CD14-positive monocyte (primary cell): ENCODE data around the gene MCF2L2. TPM values are rescaled to one million over a fixed set of nuclear protein-coding genes. Genes with fewer than 3 reads are reported as not detected.

Source experiments
- DNase-seq, 3 donors: peaks; one replicate each; pipeline ENCODE4 v3.0.0-alpha.2; 2011 to 2022
- H2AFZ ChIP-seq: 2 replicates; pipeline ENCODE4 v1.6.0; 2012; ENCODE audit warnings: mild to moderate bottlenecking, low read depth, low read length, inconsistent platforms; ENCODE audit not compliant: insufficient read depth, poor library complexity, severe bottlenecking
- H3K27ac ChIP-seq, 2 donors: 1 replicate in 1 of 2; 2 replicates in 1 of 2; pipeline ENCODE4 v1.5.1; 2012 to 2013; ENCODE audit warnings: low read length in 2 of 2, control low read depth in 1 of 2, inconsistent platforms in 1 of 2, low read depth in 1 of 2, mild to moderate bottlenecking in 1 of 2
- H3K27me3 ChIP-seq, 2 donors: one replicate each; pipeline versions ENCODE4 v1.6.0 to v1.6.1; 2011 to 2013; ENCODE audit warnings: low read length in 2 of 2; ENCODE audit not compliant: control insufficient read depth in 2 of 2, insufficient read depth in 2 of 2
- H3K36me3 ChIP-seq, 2 donors: replicated peaks in 1 of 2; 1 replicate in 1 of 2; 2 replicates in 1 of 2; pipeline versions ENCODE4 v1.5.1 to v1.6.1; 2012 to 2013; ENCODE audit warnings: low read length in 2 of 2, control low read depth in 1 of 2, inconsistent platforms in 1 of 2, mild to moderate bottlenecking in 1 of 2; ENCODE audit not compliant: insufficient read depth in 2 of 2, control insufficient read depth in 1 of 2
- H3K4me1 ChIP-seq, 2 donors: 1 replicate in 1 of 2; 2 replicates in 1 of 2; pipeline versions ENCODE4 v1.5.1 to v1.6.1; 2012 to 2013; ENCODE audit warnings: low read length in 2 of 2, control low read depth in 1 of 2, inconsistent platforms in 1 of 2, mild to moderate bottlenecking in 1 of 2, moderate library complexity in 1 of 2; ENCODE audit not compliant: insufficient read depth in 2 of 2, control insufficient read depth in 1 of 2
- H3K4me2 ChIP-seq: replicated peaks from 2 replicates; pipeline ENCODE3; 2012; ENCODE audit warnings: low read length, moderate library complexity, mild to moderate bottlenecking; ENCODE audit not compliant: poor library complexity, severe bottlenecking; ENCODE audit errors: extremely low read depth
- H3K4me3 ChIP-seq, 3 experiments: fragments of 200-600 bp in 1 of 3; sonication (generic) in 1 of 3; replicated peaks in 1 of 3; 1 replicate in 2 of 3; 2 replicates in 1 of 3; pipeline ENCODE4 v1.5.1; 2011 to 2013; ENCODE audit warnings: low read length in 3 of 3, mild to moderate bottlenecking in 3 of 3, control low read depth in 2 of 3, low read depth in 2 of 3, inconsistent platforms in 1 of 3, moderate library complexity in 1 of 3
- H3K79me2 ChIP-seq: 2 replicates; pipeline ENCODE4 v1.6.0; 2012; ENCODE audit warnings: mild to moderate bottlenecking, control low read depth, inconsistent platforms, low read length, moderate library complexity; ENCODE audit not compliant: insufficient read depth
- H3K9ac ChIP-seq: 2 replicates; pipeline ENCODE4 v1.6.0; 2017; ENCODE audit warnings: low read length, mild to moderate bottlenecking; ENCODE audit not compliant: insufficient read depth, poor library complexity, severe bottlenecking
- H3K9me3 ChIP-seq, 2 donors: replicated peaks in 1 of 2; 1 replicate in 1 of 2; 2 replicates in 1 of 2; pipeline versions ENCODE4 v1.5.1 to v1.6.1; 2012 to 2013; ENCODE audit warnings: low read length in 2 of 2, control low read depth in 1 of 2; ENCODE audit not compliant: control insufficient read depth in 1 of 2, insufficient read depth in 1 of 2
- H4K20me1 ChIP-seq: 2 replicates; pipeline ENCODE4 v1.6.0; 2012; ENCODE audit warnings: mild to moderate bottlenecking, low read length, control low read depth, moderate library complexity; ENCODE audit not compliant: insufficient read depth
- H3K27ac Mint-ChIP-seq, 7 donors: one replicate each; pipeline ENCODE4 v1.8.0; 2020; ENCODE audit warnings: mild to moderate bottlenecking in 7 of 7, mixed read lengths in 7 of 7, moderate library complexity in 6 of 7, inconsistent platforms in 2 of 7
- H3K27me3 Mint-ChIP-seq, 3 donors: one replicate each; pipeline ENCODE4 v1.8.0; 2021 to 2022; ENCODE audit warnings: low read depth in 3 of 3, mild to moderate bottlenecking in 3 of 3, mixed read lengths in 3 of 3, moderate library complexity in 3 of 3, inconsistent platforms in 1 of 3
- H3K36me3 Mint-ChIP-seq, 2 donors: one replicate each; pipeline ENCODE4 v1.8.0; 2020; ENCODE audit warnings: mixed read lengths in 2 of 2, inconsistent platforms in 1 of 2, mild to moderate bottlenecking in 1 of 2
- H3K4me1 Mint-ChIP-seq: one replicate; pipeline ENCODE4 v1.8.0; 2020; ENCODE audit warnings: mild to moderate bottlenecking, mixed read lengths
- H3K4me3 Mint-ChIP-seq, 2 donors: one replicate each; pipeline ENCODE4 v1.8.0; 2020; ENCODE audit warnings: mild to moderate bottlenecking in 2 of 2, mixed read lengths in 2 of 2, moderate library complexity in 1 of 2
- H3K9me3 Mint-ChIP-seq, 7 donors: one replicate each; pipeline ENCODE4 v1.8.0; 2020 to 2022; ENCODE audit warnings: mixed read lengths in 7 of 7, mild to moderate bottlenecking in 6 of 7, moderate library complexity in 6 of 7, inconsistent platforms in 2 of 7
- WGBS: methylation state at CpG from one replicate; pipeline ENCODE4 v1.1.5; 2013; ENCODE audit warnings: missing lambda C conversion rate; ENCODE audit not compliant: insufficient coverage; 5-methylcytosine and 5-hydroxymethylcytosine counted together
- intact Hi-C, 2 donors: fragments of 100-400 bp; cut with micrococcal nuclease; formaldehyde crosslinking; loops; one replicate each; pipeline versions ENCODE4 v1.15.0 to v1.15.1; 2023
- polyA plus RNA-seq, 3 donors: library from polyadenylated mRNA; depleted of rRNA in 1 of 3; unstranded in 2 of 3; stranded (reverse) in 1 of 3; fragments of 300-500 nt in 2 of 3; fragments of >200 nt in 1 of 3; fragmentation: Illumina TruSeq in 2 of 3; gene quantifications; 1 replicate in 2 of 3; 2 replicates in 1 of 3; pipeline ENCODE4 v1.2.3, GENCODE V29; 2012 to 2021
- TF ChIP-seq, protein P1 (sequence below): fragments of 200-600 bp; IDR thresholded peaks from one replicate; pipeline ENCODE4 v1.8.0; 2022; ENCODE audit warnings: antibody characterized with exemption, mild to moderate bottlenecking

The MCF2L2 gene
- polyA plus RNA-seq, 3 donors, result 0.01 to 0.13 TPM; not detected in 1

DNA sequence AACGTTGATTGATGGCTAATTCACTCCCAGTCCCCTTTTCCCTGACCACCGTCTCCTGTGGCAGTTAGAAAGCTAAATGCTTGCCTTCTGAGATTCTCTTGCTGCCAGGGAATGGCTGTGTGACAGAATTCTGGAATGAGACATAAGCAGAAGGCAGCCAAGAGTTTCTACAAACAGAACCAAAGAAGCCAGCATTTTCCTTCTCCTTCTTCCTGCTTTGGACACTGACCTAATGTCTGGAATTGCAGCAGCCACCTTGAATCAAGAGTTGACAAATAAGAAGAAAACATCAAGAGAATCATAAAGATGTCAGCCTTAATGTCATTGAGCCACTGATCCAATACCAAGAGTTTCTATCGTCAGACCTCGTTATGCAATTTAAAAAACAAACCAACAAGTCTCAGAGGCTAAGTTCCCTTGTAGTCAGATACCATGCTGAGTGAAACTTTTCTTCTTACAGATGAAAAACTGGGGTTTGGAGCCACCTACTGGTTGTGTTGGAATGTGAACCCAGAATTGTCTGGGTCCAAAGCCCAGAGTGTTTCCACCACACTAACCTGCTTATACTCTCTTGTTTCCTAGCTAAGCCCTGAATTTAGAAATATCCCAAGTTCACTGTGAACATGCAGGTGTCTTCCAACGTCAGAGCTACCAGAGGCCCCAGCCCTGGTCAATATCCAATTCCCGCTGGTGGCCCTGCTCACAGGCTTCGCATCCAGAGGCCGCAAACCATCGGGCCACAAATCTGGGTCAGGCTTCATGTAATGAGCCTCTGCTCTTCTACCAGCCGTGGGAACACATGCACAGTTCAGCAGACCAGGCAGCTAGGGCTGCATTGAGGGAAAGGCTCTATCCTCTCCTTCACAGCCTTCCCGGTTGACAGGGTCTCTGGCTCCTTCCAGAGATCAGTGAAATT is 42.5 kb downstream of the MCF2L2 start:
- H3K9ac ChIP-seq, result no peak overlapping the region
- Mint-ChIP-seq H3K27ac (peak overlapping the region in 2 of 7 donors; percentile 16 to 30), H3K4me3 (no peak overlapping the region), H3K9me3 (no peaks in the 10 kb centered on the region), H3K27me3 (peaks cover 0 to 2% (median 0%) of the 10 kb centered on the region in 3 donors), H3K4me1 (peaks cover 19% of the 10 kb centered on the region), H3K36me3 (no peaks in the 10 kb centered on the region)
- peaks cover 16 to 19% of the 10 kb centered on the region in 2 donors for H3K4me1 ChIP-seq
- TF ChIP-seq, protein P1, sequence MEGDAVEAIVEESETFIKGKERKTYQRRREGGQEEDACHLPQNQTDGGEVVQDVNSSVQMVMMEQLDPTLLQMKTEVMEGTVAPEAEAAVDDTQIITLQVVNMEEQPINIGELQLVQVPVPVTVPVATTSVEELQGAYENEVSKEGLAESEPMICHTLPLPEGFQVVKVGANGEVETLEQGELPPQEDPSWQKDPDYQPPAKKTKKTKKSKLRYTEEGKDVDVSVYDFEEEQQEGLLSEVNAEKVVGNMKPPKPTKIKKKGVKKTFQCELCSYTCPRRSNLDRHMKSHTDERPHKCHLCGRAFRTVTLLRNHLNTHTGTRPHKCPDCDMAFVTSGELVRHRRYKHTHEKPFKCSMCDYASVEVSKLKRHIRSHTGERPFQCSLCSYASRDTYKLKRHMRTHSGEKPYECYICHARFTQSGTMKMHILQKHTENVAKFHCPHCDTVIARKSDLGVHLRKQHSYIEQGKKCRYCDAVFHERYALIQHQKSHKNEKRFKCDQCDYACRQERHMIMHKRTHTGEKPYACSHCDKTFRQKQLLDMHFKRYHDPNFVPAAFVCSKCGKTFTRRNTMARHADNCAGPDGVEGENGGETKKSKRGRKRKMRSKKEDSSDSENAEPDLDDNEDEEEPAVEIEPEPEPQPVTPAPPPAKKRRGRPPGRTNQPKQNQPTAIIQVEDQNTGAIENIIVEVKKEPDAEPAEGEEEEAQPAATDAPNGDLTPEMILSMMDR, result peak; percentile 78
- no peak overlapping the region for H3K4me2 ChIP-seq
- no peaks in the 10 kb centered on the region for H4K20me1 ChIP-seq
- H3K27ac ChIP-seq, result no peak overlapping the region
- no peaks in the 10 kb centered on the region for H3K36me3 ChIP-seq
- intact Hi-C loops, result loop anchor here (2.0 to 10.0 kb wide), 3 partner anchors 91 to 263 kb away; partner anchors contain the start of gene B3GNT5 (in 1 of the 2)
- no peaks in the 10 kb centered on the region for H3K27me3 ChIP-seq
- peak; percentile 68 to 81 (median 80) for DNase-seq
- no peak overlapping the region for H2AFZ ChIP-seq
- H3K9me3 ChIP-seq, result no peaks in the 10 kb centered on the region
- no peak overlapping the region for H3K4me3 ChIP-seq
- H3K79me2 ChIP-seq, result no peaks in the 10 kb centered on the region
- 79% methylated on average over 5 of the region's 11 CpGs for WGBS

DNA sequence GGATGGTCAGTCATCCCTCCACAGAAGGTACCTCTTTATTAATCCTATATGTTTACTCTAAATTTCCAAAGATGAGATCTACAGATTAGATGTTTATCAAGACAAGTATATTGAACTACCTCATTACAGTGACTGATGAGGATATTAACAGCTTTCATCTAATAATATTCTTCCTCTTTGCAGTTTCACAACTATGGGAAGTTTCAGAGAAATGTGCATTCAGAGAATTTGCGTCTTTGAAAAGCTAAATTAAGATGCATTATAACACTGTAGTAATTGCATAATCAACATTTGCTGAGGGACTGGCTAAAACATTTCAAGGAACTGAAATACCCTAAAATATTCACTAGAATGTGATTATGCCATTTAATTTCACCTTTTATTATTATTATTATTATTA is 46.7 kb downstream of the MCF2L2 start:
- H3K27ac Mint-ChIP-seq, result peak overlapping the region in 6 of 7 donors; percentile 92 to 97 (median 95)
- Histone ChIP-seq H3K9ac (no peak overlapping the region), H3K4me2 (peak overlapping the region; percentile 31), H4K20me1 (no peaks in the 10 kb centered on the region), H3K79me2 (no peaks in the 10 kb centered on the region), H3K27me3 (no peaks in the 10 kb centered on the region), H3K9me3 (no peaks in the 10 kb centered on the region), H2AFZ (no peak overlapping the region), H3K4me1 (peaks cover 39 to 53% of the 10 kb centered on the region in 2 donors), H3K36me3 (no peaks in the 10 kb centered on the region), H3K4me3 (no peak overlapping the region), H3K27ac (peak overlapping the region; percentile 56 to 70)
- no peak overlapping the region for H3K4me3 Mint-ChIP-seq
- no CpG with 5 or more reads among the region's 1 CpG for WGBS
- H3K36me3 Mint-ChIP-seq, result peaks cover 0 to 4% of the 10 kb centered on the region in 2 donors
- peaks cover 52% of the 10 kb centered on the region for H3K4me1 Mint-ChIP-seq
- DNase-seq, result peak; percentile 65 to 85 (median 84)
- H3K27me3 Mint-ChIP-seq, result peaks cover 0 to 5% (median 0%) of the 10 kb centered on the region in 3 donors
- TF ChIP-seq, protein P1, result no peak
- H3K9me3 Mint-ChIP-seq, result peaks cover 0 to 3% (median 0%) of the 10 kb centered on the region in 7 donors
- intact Hi-C loops, result loop anchor here (1.0 to 10.0 kb wide), 6 partner anchors 87 to 259 kb away; partner anchors contain the start of gene B3GNT5 (in 2 of the 2)
